A549 (cell line): ENCODE data around the gene TPPP2. TPM values are rescaled to one million over a fixed set of nuclear protein-coding genes. Genes with fewer than 3 reads are reported as not detected.

Experiments used
- ATAC-seq, 2 experiments: fragments of 200-7000 bp in 1 of 2; fragments of >200 bp in 1 of 2; cut with Nextera tagmentation in 1 of 2; cut with Tn5 transposase in 1 of 2; 3 replicates each; pipeline versions ENCODE4 v1.8.0 to v1.9.1; 2018 to 2020; ENCODE audit warnings: mild to moderate bottlenecking in 1 of 2, moderate library complexity in 1 of 2
- CTCF ChIA-PET: fragments of 300-600 bp; sonication (Branson Sonifier 250); formaldehyde crosslinking; extraction: SDS; loops from one replicate; lab custom pipeline; 2021; ENCODE audit warnings: antibody characterized with exemption, inconsistent platforms; lab: Yijun Ruan, JAX
- POLR2A ChIA-PET: fragments of 350-600 bp; formaldehyde crosslinking; extraction: SDS; loops from one replicate; lab custom pipeline; 2021; ENCODE audit warnings: antibody characterized with exemption, inconsistent platforms; lab: Yijun Ruan, JAX
- DNase-seq, 2 experiments: peaks; one replicate each; pipeline versions ENCODE4 v3.0.0 to v3.0.0-alpha.2; 2011 to 2016; ENCODE audit warnings: low read depth in 1 of 2, low spot score in 1 of 2
- FAIRE-seq: peaks from 2 replicates; lab custom pipeline; 2011; peaks lifted over from hg19 to GRCh38; lab: Jason Lieb, UNC
- H3K27ac ChIP-seq, 2 experiments: fragments of >200 bp; sonication (Bioruptor Twin); formaldehyde crosslinking; 3 replicates each; pipeline ENCODE4 v1.5.1; 2016 to 2017
- H3K4me1 ChIP-seq: fragments of >200 bp; sonication (Bioruptor Twin); formaldehyde crosslinking; 3 replicates; pipeline ENCODE4 v1.6.1; 2016
- H3K4me2 ChIP-seq: fragments of >200 bp; sonication (Bioruptor Twin); formaldehyde crosslinking; 3 replicates; pipeline ENCODE4 v1.6.1; 2016
- H3K4me3 ChIP-seq: fragments of >200 bp; sonication (Bioruptor Twin); formaldehyde crosslinking; 3 replicates; pipeline ENCODE4 v1.5.1; 2016
- H3K9me3 ChIP-seq: fragments of >200 bp; sonication (Bioruptor Twin); formaldehyde crosslinking; 3 replicates; pipeline ENCODE4 v1.6.1; 2016
- CBX8 ChIP-seq: fragments of 200-600 bp; sonication (generic); IDR thresholded peaks from 2 replicates; pipeline ENCODE4 v1.6.1; 2016
- CEBPB ChIP-seq, 2 experiments: fragments of >200 bp in 1 of 2; sonication (Bioruptor Twin) in 1 of 2; formaldehyde crosslinking in 1 of 2; IDR thresholded peaks; 2 replicates each; pipeline ENCODE4 v1.6.1; 2012 to 2016
- CTCF ChIP-seq: fragments of >200 bp; sonication (Bioruptor Twin); formaldehyde crosslinking; IDR thresholded peaks from 3 replicates; pipeline ENCODE4 v1.5.1; 2016
- ELK1 ChIP-seq: fragments of 150-350 bp; IDR thresholded peaks from 2 replicates; pipeline ENCODE4 v1.6.1; 2014; ENCODE audit warnings: low read depth, mild to moderate bottlenecking, low read length
- FOSL2 ChIP-seq, 2 experiments: fragments of 450-650 bp in 1 of 2; fragments of >200 bp in 1 of 2; sonication (Bioruptor Twin) in 1 of 2; formaldehyde crosslinking; IDR thresholded peaks; 2 replicates each; pipeline versions ENCODE4 v1.5.0 to v1.6.1; 2016 to 2020; ENCODE audit warnings: mild to moderate bottlenecking in 1 of 2, moderate library complexity in 1 of 2
- FOXS1 ChIP-seq: fragments of 250-450 bp; sonication (Bioruptor Pico); IDR thresholded peaks from 2 replicates; pipeline ENCODE4 v1.5.0; 2020; ENCODE audit warnings: mild to moderate bottlenecking, moderate library complexity
- HEYL ChIP-seq: fragments of 250-450 bp; sonication (Bioruptor Pico); IDR thresholded peaks from 2 replicates; pipeline ENCODE4 v1.8.0; 2021; ENCODE audit warnings: mild to moderate bottlenecking, moderate library complexity
- HOXB13 ChIP-seq: fragments of 250-450 bp; sonication (Bioruptor Pico); IDR thresholded peaks from 2 replicates; pipeline ENCODE4 v1.5.0; 2020; ENCODE audit warnings: low read depth, mild to moderate bottlenecking, moderate library complexity
- HOXB5 ChIP-seq: fragments of 250-450 bp; sonication (Bioruptor Pico); IDR thresholded peaks from 2 replicates; pipeline ENCODE4 v1.5.0; 2020; ENCODE audit warnings: mild to moderate bottlenecking, moderate library complexity
- JUN ChIP-seq, 2 experiments: fragments of >200 bp; sonication (Bioruptor Twin); formaldehyde crosslinking; IDR thresholded peaks; 2 replicates in 1 of 2; 3 replicates in 1 of 2; pipeline ENCODE4 v1.6.1; 2016 to 2017
- KDM1A ChIP-seq: fragments of 200-600 bp; sonication (generic); IDR thresholded peaks from 2 replicates; pipeline ENCODE4 v1.6.1; 2016; ENCODE audit warnings: low read depth, mild to moderate bottlenecking
- NPAS2 ChIP-seq: fragments of 250-450 bp; sonication (Bioruptor Pico); IDR thresholded peaks from 2 replicates; pipeline ENCODE4 v1.8.0; 2022; ENCODE audit warnings: mild to moderate bottlenecking, moderate library complexity, borderline replicate concordance
- PHF8 ChIP-seq: fragments of 200-600 bp; sonication (generic); IDR thresholded peaks from 2 replicates; pipeline ENCODE4 v1.6.1; 2016; ENCODE audit warnings: low read depth, mild to moderate bottlenecking, antibody characterized with exemption, moderate library complexity, borderline replicate concordance
- RAD21 ChIP-seq, 2 experiments: fragments of >200 bp in 1 of 2; sonication (Bioruptor Twin) in 1 of 2; formaldehyde crosslinking in 1 of 2; IDR thresholded peaks in 1 of 2; conservative IDR thresholded peaks in 1 of 2; 2 replicates in 1 of 2; 3 replicates in 1 of 2; pipeline ENCODE4 v1.6.1; 2012 to 2018; ENCODE audit warnings: inconsistent platforms in 1 of 2
- RCOR1 ChIP-seq: fragments of 150-350 bp; IDR thresholded peaks from 2 replicates; pipeline ENCODE4 v1.6.1; 2014; ENCODE audit warnings: antibody characterized with exemption, low read length, low read depth
- RNF2 ChIP-seq: fragments of 200-600 bp; sonication (generic); IDR thresholded peaks from 2 replicates; pipeline ENCODE4 v1.6.1; 2016; ENCODE audit warnings: low read depth, mild to moderate bottlenecking, antibody characterized with exemption, moderate library complexity, borderline replicate concordance
- SREBF2 ChIP-seq: fragments of 450-650 bp; IDR thresholded peaks from 2 replicates; pipeline ENCODE4 v1.6.1; 2014; ENCODE audit warnings: mild to moderate bottlenecking, moderate library complexity
- TP53 ChIP-seq: fragments of 250-450 bp; sonication (Bioruptor Pico); IDR thresholded peaks from 2 replicates; pipeline ENCODE4 v1.5.0; 2021; ENCODE audit warnings: mild to moderate bottlenecking, moderate library complexity
- ZSCAN20 ChIP-seq: fragments of 250-450 bp; sonication (Bioruptor Pico); IDR thresholded peaks from 2 replicates; pipeline ENCODE4 v1.8.0; 2022; ENCODE audit warnings: mild to moderate bottlenecking, moderate library complexity
- WGBS: methylation state at CpG from one replicate; pipeline ENCODE4 v1.1.6; 2017; ENCODE audit errors: missing lambda C conversion rate; 5-methylcytosine and 5-hydroxymethylcytosine counted together
- polyA plus RNA-seq, 4 experiments: library from polyadenylated mRNA; depleted of rRNA in 3 of 4; stranded (reverse); fragments of >200 nt; fragmentation: RNase III in 1 of 4; extraction: RNeasy Plus Mini Kit Qiagen cat#74134 plus additional on column Dnase treatment in 1 of 4; gene quantifications; 2 replicates in 3 of 4; 3 replicates in 1 of 4; pipeline ENCODE4 v1.2.3, GENCODE V29; 2011 to 2017
- TF ChIP-seq, protein P1 (sequence below): fragments of 250-450 bp; sonication (Bioruptor Pico); IDR thresholded peaks from 2 replicates; pipeline ENCODE4 v1.5.0; 2020; ENCODE audit warnings: low read depth, mild to moderate bottlenecking, moderate library complexity
- TF ChIP-seq, protein P2 (sequence below): fragments of >200 bp; sonication (Bioruptor Twin); formaldehyde crosslinking; IDR thresholded peaks from 2 replicates; pipeline ENCODE4 v1.6.1; 2016
- TF ChIP-seq, protein P3 (sequence below): IDR thresholded peaks from 2 replicates; pipeline ENCODE4 v1.6.1; 2012

The TPPP2 gene
- polyA plus RNA-seq, 2 of the 4 experiments (the other 2 are of a cell fraction): not detected

- TF ChIP-seq RCOR1 (no peak), HEYL (CRISPR knock-in tag) (no peak), HOXB5 (CRISPR knock-in tag) (no peak)
These were observed 9.0 kb upstream of the TPPP2 start (continued) for GRCh38 chr14:21020977-21021545.

- H3K4me3 ChIP-seq: no peak overlapping the region
- TF ChIP-seq HEYL (CRISPR knock-in tag): no peak
- TF ChIP-seq SREBF2: no peak
- TF ChIP-seq ELK1: no peak
- ChIA-PET CTCF (interaction anchor here (1.2 to 16.3 kb wide), 6 partner anchors 8 to 331 kb away, joined by 3 to 323 read pairs (median 103); partner anchors contain the start of genes RNASE7, SLC39A2 and TMEM253), POLR2A (no interaction called here)
- no peak for ATAC-seq
- FAIRE-seq: no peak
- H3K4me1 ChIP-seq: 0 out of 3 replicates have a peak, but pooled peaks cover 3% of the 10 kb centered on the region
- no peak for DNase-seq
- 77% methylated on average over 5 of the region's 5 CpGs for WGBS
- no peak overlapping the region for H3K4me2 ChIP-seq
- H3K27ac ChIP-seq: no peak overlapping the region
- H3K9me3 ChIP-seq: no peaks in the 10 kb centered on the region
These were observed 7.3 kb upstream of the TPPP2 start for GRCh38 chr14:21022686-21023085.

GRCh38 chr14:21023174-21023573 is 6.8 kb upstream of the TPPP2 start:
- FAIRE-seq: no peak
- CTCF ChIA-PET: interaction anchor here (0.8 to 16.3 kb wide), 7 partner anchors 8 to 82 kb away, joined by 3 to 323 read pairs (median 21); partner anchors contain the start of genes RNASE7, SLC39A2 and TMEM253

More at GRCh38 chr14:21023174-21023573, 6.8 kb upstream of the TPPP2 start:
- no peaks in the 10 kb centered on the region for H3K9me3 ChIP-seq
- 0 out of 3 replicates have a peak, but pooled peaks cover 3% of the 10 kb centered on the region for H3K4me1 ChIP-seq
- H3K27ac ChIP-seq: no peak overlapping the region
- ATAC-seq: no peak
- TF ChIP-seq RAD21 (conservative IDR thresholded peaks at IDR 0.05 in 1 of 2, IDR thresholded peaks at IDR 0.05 in 1 of 2) (no peak), CTCF (no peak), RNF2 (no peak), TP53 (CRISPR knock-in tag) (no peak), CBX8 (no peak), NPAS2 (CRISPR knock-in tag) (no peak), FOSL2 (IDR thresholded peaks at IDR 0.05) (no peak), FOSL2 (CRISPR knock-in tag; IDR thresholded peaks at IDR 0.05) (no peak), KDM1A (no peak), JUN (IDR thresholded peaks at IDR 0.05) (no peak), RCOR1 (no peak), HOXB13 (no peak), PHF8 (no peak), FOXS1 (CRISPR knock-in tag) (no peak), ZSCAN20 (CRISPR knock-in tag) (no peak), CEBPB (IDR thresholded peaks at IDR 0.05) (no peak), SREBF2 (no peak)
- TF ChIP-seq, protein P1, sequence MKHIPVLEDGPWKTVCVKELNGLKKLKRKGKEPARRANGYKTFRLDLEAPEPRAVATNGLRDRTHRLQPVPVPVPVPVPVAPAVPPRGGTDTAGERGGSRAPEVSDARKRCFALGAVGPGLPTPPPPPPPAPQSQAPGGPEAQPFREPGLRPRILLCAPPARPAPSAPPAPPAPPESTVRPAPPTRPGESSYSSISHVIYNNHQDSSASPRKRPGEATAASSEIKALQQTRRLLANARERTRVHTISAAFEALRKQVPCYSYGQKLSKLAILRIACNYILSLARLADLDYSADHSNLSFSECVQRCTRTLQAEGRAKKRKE (CRISPR knock-in tag): no peak
- TF ChIP-seq, protein P2, sequence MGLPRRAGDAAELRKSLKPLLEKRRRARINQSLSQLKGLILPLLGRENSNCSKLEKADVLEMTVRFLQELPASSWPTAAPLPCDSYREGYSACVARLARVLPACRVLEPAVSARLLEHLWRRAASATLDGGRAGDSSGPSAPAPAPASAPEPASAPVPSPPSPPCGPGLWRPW: no peak
- TF ChIP-seq, protein P3, sequence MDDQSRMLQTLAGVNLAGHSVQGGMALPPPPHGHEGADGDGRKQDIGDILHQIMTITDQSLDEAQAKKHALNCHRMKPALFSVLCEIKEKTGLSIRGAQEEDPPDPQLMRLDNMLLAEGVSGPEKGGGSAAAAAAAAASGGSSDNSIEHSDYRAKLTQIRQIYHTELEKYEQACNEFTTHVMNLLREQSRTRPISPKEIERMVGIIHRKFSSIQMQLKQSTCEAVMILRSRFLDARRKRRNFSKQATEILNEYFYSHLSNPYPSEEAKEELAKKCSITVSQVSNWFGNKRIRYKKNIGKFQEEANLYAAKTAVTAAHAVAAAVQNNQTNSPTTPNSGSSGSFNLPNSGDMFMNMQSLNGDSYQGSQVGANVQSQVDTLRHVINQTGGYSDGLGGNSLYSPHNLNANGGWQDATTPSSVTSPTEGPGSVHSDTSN: no peak
- POLR2A ChIA-PET: no interaction called here
- 72% methylated on average over 7 of the region's 7 CpGs for WGBS
- no peak overlapping the region for H3K4me3 ChIP-seq
- no peak for DNase-seq
- no peak overlapping the region for H3K4me2 ChIP-seq
